H1 (cell line): ENCODE results near the gene TWSG1.

ENCODE experiments used
- CTCF ChIP-seq, 3 experiments: IDR thresholded peaks; 1 replicate in 2 of 3; 2 replicates in 1 of 3; pipeline versions ENCODE4 v1.5.1 to v1.6.1; 2011; ENCODE audit warnings: low read length in 3 of 3, mild to moderate bottlenecking in 3 of 3, inconsistent platforms in 2 of 3, low read depth in 1 of 3, moderate library complexity in 1 of 3; ENCODE audit not compliant: insufficient read depth in 1 of 3; ENCODE audit errors: control extremely low read depth in 1 of 3
- EZH2 ChIP-seq: fragments of 200-600 bp; sonication (generic); IDR thresholded peaks from 2 replicates; pipeline ENCODE4 v1.7.1; 2012; ENCODE audit warnings: low read depth, mild to moderate bottlenecking, moderate library complexity, low read length, inconsistent platforms; ENCODE audit not compliant: severe bottlenecking
- TBP ChIP-seq: IDR thresholded peaks from 2 replicates; pipeline ENCODE4 v1.6.1; 2011; ENCODE audit warnings: low read depth, low read length, improper control_type of control experiment
- USF2 ChIP-seq: IDR thresholded peaks from 2 replicates; pipeline ENCODE4 v1.6.1; 2011; ENCODE audit warnings: low read length, improper control_type of control experiment
- TF ChIP-seq, protein P1 (sequence below): IDR thresholded peaks from 2 replicates; pipeline ENCODE4 v1.6.1; 2012; ENCODE audit warnings: inconsistent platforms

- TF ChIP-seq EZH2 (no peak), CTCF (IDR thresholded peaks at IDR 0.05; ENCODE audit: control extremely low read depth in 1 of 3, insufficient read depth in 1 of 3, low read depth in 1 of 3, low read length in 3 of 3) (no peak), USF2 (no peak), TBP (no peak)
- TF ChIP-seq, protein P1, sequence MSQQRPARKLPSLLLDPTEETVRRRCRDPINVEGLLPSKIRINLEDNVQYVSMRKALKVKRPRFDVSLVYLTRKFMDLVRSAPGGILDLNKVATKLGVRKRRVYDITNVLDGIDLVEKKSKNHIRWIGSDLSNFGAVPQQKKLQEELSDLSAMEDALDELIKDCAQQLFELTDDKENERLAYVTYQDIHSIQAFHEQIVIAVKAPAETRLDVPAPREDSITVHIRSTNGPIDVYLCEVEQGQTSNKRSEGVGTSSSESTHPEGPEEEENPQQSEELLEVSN, result no peak
These were observed 100.5 kb downstream of the TWSG1 start for GRCh38 chr18:9435041-9435440.
